HG02884 (cell line): ENCODE results near the gene NPY1R.

Experiments
- ATAC-seq: cut with Tn5 transposase; IDR thresholded peaks from one replicate; pipeline ENCODE4 v1.9.1; 2021; ENCODE audit warnings: mild to moderate bottlenecking, moderate library complexity; ENCODE audit not compliant: unreplicated experiment

Gene NPY1R

DNA sequence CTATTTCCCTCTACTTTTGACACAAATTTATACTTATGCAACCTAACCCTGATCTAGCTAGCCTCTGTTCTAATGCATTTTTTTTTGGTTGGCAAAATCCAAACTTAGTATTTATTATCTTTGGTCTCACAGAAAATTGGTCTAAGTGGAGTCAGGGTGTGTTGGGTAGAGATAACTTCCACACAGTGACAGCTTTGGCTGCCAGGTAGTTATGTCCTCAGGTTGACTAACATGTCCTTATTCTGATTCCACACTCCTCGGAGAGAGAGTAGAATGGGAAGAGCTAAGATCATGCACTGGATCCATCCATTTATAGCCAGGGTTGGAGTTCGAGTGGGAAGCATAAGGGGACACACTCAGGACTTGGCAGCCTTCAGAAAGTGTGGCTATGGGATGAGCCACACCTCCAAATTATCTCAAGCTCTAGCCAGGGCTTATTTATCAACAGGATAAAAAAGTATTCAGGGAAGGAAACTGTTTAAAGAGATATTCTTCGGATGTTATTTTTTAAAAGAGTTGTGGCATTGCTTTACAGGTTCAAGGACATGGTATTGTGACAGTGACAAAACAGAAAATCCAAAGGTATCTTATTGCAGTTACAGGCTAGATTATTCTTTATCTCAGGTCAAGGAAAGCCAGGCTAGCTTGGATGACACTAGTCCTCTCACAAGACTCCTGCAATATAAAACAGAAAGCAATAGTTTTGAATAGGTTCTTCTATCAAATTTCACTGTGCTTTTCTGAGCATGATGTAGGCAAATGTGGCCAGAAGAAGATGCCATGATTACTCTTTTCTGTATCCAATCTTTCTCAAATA lies 51.5 kb downstream of the NPY1R start:
- ATAC-seq: no peak

- ATAC-seq: no peak
Measured at GRCh38 chr4:163279713-163280112, 52.7 kb downstream of the NPY1R start.

DNA sequence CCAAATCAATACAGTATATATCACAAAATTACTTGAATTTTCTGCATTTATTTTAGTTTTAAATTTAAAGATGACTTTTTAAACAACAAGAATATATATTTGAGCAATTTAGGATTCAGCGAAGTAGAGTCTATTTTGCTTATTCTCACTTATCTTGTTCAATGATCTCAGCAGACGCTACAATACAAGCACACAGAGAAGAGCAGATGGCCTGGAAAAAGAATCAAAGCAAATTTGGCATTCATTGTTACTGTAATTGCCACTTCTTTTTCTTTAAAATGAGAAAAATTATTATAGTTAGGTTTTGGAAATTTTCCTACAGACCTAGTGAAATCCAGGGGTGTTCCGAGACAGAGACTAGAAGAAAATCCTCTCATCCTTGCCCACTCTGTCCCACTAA lies 57.5 kb downstream of the NPY1R start:
- ATAC-seq: no peak
